ENCODE data around the gene LBR. TPM values are rescaled to one million over a fixed set of nuclear protein-coding genes. Genes with fewer than 3 reads are reported as not detected.

The LBR gene
- total RNA-seq, 1 donor from 2014 or later = 81.0 TPM

- DNase-seq (ENCODE audit: low spot score) = no peak
Measured at GRCh38 chr1:225464851-225465792, 37.3 kb upstream of the LBR start.

GRCh38 chr1:225462714-225463574 is 35.1 kb upstream of the LBR start:
- DNase-seq (ENCODE audit: low spot score) = no peak

DNA sequence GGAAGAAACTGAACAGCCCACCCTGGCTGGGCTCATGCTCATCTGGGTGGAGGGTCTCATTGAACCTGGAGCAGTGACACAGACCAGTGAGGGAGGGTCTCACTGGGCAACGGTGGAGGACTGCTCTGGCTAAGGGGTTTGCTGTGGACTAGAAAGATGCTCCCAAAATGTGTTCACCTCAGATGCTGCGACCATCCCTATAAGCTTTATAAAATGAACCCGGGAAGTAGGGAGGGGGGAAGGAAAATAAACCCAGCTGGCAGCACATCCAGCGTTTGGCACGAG is 34.5 kb upstream of the LBR start:
- DNase-seq (ENCODE audit: low spot score) = no peak

GRCh38 chr1:225461533-225462428 is 33.9 kb upstream of the LBR start:
- no peak for DNase-seq (ENCODE audit: low spot score)

- no peak for DNase-seq (ENCODE audit: low spot score)
Measured at GRCh38 chr1:225460737-225461532, 33.1 kb upstream of the LBR start.

GRCh38 chr1:225460021-225460736 is 32.3 kb upstream of the LBR start:
- DNase-seq (ENCODE audit: low spot score) = no peak

DNA sequence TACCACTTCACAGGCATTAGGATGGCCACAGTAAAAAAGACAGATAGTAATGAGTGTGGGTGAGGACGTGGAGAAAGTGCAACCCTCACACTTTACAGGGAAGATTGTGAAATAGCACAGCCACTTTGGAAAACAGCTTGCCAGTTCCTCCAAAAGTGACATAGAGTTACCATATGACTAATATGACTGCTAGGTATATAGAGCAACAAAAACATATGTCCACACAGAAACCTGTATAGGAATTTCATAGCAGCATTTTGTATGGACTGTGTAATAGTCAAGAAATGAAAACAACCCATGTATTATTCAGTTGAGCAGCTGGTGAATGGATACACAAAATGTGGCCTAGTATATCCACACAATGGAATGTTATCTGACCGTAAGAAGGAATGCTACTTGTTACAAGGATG is 30.4 kb upstream of the LBR start:
- DNase-seq (ENCODE audit: low spot score) = no peak

- no peak for DNase-seq (ENCODE audit: low spot score)
Measured at GRCh38 chr1:225454733-225455132, 26.9 kb upstream of the LBR start.

DNA sequence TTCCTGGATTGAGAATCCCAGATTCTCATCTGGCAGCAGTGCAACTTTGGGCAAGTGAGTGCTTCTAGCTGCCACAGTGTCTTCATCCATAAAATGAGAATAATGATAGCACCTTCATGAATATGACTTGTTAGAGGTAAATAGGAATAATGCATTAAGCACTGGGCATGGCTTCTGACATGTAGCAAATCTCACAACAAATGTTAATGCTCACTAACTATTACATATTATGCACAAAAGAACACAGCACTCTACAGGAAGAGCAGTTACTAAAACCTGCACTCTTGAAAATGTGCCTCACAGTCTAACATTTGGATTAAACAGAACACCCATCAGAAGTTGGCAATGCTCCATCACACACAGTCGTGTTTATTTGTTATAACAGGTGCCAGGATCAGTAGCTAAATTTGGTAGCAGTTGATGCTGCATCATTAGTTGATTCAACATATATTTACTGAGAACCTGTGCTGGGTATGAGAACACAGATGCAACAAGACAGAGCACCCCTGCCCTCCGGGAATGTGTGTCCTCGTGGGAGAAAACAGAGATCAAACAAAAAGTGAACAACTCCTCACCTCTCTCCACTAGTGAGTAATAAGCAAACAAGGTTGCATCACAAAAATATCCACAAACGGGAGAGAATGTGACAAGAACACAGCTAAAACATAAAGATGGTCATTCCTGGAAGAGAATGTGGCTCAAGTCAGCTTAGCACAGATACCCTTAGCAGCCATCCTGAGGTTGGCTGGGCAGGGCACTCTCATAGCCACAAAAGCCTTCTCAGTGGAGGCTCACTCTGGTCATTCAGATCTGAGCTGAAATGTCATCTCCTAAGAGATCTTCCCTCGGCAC is 26.2 kb upstream of the LBR start:
- DNase-seq (ENCODE audit: low spot score) = no peak

DNA sequence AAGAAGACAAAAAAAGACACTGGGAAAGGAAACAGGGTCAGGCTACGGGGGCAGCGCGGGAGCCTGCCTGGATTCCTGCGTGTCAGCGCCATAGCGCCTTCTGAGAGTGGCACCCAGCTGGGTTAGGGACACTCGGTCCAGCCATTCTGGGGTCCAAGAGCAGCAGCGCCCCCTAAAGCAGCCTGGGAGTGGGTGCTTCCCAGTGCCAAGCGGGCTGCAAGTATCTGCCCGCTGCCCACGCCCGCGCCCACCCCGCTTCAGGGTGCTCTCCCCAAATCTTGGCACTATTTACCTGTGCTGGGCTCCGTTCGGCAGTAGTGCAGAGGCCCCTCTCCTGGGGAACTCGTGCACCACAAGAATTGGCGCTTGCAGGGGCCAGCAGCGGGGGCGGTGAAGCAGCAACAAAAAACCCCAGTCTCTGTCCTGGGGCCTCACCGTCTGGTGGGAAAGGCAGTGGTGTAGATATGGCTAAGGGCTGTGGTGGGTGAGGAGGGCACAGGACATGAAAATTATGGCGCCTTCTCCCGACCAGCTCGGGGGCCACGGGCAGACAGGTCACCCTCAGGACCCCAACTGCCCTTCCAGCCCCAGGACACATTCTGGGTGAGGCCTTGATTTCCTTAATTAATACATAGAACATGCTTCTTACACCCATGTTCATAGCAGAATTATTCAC is 24.1 kb upstream of the LBR start:
- no peak for DNase-seq (ENCODE audit: low spot score)

GRCh38 chr1:225451340-225451739 is 23.5 kb upstream of the LBR start:
- DNase-seq (ENCODE audit: low spot score) = no peak

- DNase-seq (ENCODE audit: low spot score) = no peak
Measured at GRCh38 chr1:225450491-225451191, 22.8 kb upstream of the LBR start.

DNA sequence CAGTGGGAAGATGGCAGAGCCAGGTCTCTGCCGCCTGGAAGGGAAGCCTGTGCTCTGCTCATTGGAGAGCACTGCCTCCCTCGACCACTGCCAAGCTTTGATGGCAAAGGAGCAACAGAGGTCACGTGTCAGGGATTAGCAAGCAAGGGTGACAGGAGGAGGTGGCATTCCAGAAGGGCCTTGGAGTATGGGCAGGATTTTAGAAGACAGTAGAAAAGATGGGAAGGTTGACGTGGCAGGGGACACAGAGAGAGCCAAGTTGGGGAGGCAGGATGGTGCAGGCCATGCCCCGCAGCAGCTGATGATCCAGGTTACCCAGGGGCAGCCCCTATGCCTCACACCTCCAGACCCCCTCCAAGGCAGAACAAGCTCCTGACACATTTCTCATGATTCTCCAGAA is 21.9 kb upstream of the LBR start:
- DNase-seq (ENCODE audit: low spot score) = no peak

- DNase-seq (ENCODE audit: low spot score) = peak; percentile 82
Measured at GRCh38 chr1:225449261-225449660, 21.4 kb upstream of the LBR start.

DNA sequence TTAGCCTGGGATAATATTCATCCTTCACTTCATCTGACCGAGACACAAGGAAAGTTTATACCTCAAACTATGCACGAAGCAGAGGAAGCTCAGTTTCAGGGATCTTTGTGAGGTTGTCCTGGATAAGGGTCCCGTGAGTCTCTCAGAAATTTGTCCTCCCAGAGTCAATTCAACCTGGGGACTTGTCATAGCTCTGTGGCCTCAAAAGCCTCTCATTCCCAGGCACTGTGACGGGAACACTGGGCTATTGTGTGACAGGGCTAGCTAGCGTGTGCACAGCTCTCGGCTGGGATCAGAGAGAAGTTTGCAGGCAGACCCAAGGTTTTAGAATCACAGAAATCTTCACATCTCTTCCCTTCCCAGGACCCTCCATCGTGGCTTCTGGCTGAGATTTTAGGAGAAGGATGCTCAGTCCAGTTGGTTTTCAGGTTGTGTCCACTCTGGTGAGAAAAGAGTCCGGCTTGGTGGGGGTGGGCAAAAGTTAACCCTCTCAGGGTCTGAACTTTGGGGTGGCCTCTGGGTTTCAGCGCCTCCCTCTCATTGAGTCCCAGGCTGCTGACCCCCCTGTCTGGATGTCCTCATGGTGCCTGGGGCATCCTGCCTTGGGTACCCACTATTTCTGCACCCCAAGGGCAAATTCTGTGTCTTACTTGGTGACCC is 20.4 kb upstream of the LBR start:
- DNase-seq (ENCODE audit: low spot score) = no peak

GRCh38 chr1:225447650-225448089 is 19.8 kb upstream of the LBR start:
- DNase-seq (ENCODE audit: low spot score) = peak; percentile 76

DNA sequence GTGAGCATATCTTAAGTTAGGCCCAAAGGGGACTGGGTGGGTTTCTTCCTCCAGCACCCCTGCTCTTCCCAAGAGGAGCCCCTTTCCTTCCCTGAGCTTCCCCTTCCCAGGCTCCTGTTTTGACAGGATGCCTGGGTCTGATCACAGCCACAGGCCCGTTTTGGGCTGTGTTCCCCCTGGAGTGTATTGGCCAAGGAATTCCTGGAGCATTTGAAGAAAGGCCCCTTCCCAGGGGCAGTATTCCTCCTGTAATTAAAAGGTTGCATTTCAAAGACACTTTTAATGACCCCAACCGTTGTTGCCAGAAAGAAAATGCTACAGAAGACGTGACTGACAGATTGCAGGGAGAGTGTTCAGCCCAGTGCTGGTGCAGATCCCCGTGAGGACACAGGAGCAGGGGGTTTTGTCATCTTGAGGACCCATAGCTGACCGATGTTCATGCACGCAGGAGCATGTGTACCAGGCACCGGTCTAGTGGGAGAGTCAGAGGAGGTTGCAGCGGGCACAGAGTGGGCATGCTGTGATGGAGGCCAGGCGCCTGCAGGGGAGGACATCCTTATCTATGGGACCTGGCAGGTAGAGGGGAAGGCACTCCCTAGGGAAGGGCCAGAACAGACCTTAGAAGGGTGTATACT is 19.3 kb upstream of the LBR start:
- DNase-seq (ENCODE audit: low spot score) = no peak

Measured in ureter (tissue), 1 donor.